ENCODE measurements around the gene ENDOG.
A peak's percentile ranks its signal among the peaks of the same experiment; 100 is the strongest.
"Not testable (repeated sequence)": the region's sequence is repeated elsewhere in the genome, so short reads cannot be mapped to it uniquely, and the experiment has no call there.

The ENDOG gene

GRCh38 chr9:128862401-128862851 lies 44.1 kb downstream of the ENDOG start:
- no peak for DNase-seq (ENCODE audit: low spot score)

- DNase-seq (ENCODE audit: low spot score), result peak; percentile 82
These were observed 45.3 kb downstream of the ENDOG start for GRCh38 chr9:128863647-128864046.

- no peak for DNase-seq (ENCODE audit: low spot score)
These were observed 52.0 kb downstream of the ENDOG start for GRCh38 chr9:128870128-128870940.

GRCh38 chr9:128870941-128871265 lies 52.6 kb downstream of the ENDOG start:
- DNase-seq (ENCODE audit: low spot score), result not testable (repeated sequence)

Measured in AG08395 (cell line).